OCI-LY1 (cell line): ENCODE measurements around the gene MDGA2.

Source experiments
- CTCF ChIP-seq: fragments of 200-600 bp; sonication (generic), shearing (Covaris generic); IDR thresholded peaks from 2 replicates; pipeline ENCODE4 v1.5.1; 2017; ENCODE audit warnings: mild to moderate bottlenecking, antibody characterized with exemption, low read length, moderate library complexity, mixed read lengths
- EZH2 ChIP-seq: fragments of 200-600 bp; sonication (generic), shearing (Covaris generic); IDR thresholded peaks from 2 replicates; pipeline ENCODE4 v1.8.0; 2017; ENCODE audit warnings: borderline replicate concordance, mixed run types, mild to moderate bottlenecking, antibody characterized with exemption, low read length, moderate library complexity, mixed read lengths

- TF ChIP-seq CTCF (no peak), EZH2 (no peak)
These were observed 44.9 kb upstream of the MDGA2 start for GRCh38 chr14:47720281-47720680.
